HG02610 (cell line): ENCODE results near the gene RBM47.
"Not testable (repeated sequence)": the region's sequence is repeated elsewhere in the genome, so short reads cannot be mapped to it uniquely, and the experiment has no call there.

Source experiments
- ATAC-seq: cut with Tn5 transposase; IDR thresholded peaks from one replicate; pipeline ENCODE4 v1.9.1; 2021; ENCODE audit warnings: mild to moderate bottlenecking, moderate library complexity; ENCODE audit not compliant: unreplicated experiment

Gene RBM47

DNA sequence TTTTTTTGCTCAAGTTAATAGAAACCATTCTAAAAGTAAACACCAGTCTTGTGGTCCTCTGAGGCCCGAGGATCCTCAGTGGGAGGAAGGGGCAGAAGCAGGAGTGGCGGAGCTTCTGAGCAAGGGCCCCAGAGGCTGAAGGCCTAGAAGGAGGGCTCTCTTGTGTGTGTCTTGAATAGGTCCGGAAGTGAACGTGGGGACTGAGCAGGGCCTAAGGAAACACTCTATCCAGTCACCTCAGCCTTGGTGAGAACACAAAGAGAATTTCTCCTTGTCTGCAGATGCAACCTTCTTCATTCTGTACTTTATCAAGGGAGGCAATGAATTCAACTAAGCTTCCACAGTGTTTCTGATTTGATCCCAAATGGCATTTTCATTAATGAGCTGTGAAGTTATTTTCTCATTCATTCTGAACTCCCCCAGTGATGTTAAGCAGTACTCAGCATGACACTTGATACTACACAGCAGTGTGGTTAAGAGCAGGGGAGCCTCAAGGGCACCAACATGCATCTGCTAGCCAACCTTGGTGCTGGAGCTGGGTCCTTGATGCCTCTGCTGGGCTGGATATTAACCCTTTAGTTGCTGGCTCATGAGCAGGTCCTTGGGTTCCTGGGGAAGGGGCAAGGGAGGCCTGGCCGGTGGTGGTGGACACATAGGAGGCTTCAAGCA lies 64.7 kb downstream of the RBM47 start:
- no peak for ATAC-seq

DNA sequence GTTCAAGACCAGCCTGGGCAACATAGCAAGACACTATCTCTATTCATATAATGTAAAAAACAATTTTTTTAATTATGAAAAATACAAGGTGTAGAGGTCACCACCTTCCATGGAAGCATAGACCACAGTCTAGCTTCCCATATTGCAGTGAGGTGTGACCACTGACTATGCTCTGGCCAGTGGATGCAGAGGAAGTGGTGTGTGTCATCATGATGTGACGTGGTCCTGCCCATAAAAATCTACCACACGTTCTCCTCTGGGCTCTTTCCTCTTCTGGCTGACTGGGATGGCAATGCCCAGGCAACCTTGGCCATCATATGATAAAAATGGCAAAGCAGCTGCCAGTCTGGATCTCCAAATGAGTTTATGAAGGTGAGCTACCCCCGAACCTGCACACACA lies 65.7 kb downstream of the RBM47 start:
- ATAC-seq = no peak

DNA sequence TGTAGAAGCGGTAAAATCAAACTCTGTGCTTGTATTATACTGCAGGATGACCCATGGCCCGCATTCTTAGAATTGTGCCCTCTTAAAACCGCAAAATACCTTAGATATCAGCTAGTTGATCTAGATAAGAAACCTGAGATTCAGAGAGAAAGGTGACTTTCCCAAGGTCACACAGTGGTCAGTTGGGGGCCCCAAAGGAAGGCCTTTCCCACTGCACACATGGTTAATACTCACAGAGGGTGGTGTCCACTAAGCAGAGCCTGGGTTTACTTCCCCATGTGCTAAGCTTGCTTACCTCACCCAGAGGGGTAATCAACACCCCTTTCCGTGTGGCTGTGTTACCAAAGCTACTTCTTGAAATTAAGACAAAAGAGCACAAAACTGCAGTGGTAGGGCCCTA lies 66.3 kb downstream of the RBM47 start:
- no peak for ATAC-seq

DNA sequence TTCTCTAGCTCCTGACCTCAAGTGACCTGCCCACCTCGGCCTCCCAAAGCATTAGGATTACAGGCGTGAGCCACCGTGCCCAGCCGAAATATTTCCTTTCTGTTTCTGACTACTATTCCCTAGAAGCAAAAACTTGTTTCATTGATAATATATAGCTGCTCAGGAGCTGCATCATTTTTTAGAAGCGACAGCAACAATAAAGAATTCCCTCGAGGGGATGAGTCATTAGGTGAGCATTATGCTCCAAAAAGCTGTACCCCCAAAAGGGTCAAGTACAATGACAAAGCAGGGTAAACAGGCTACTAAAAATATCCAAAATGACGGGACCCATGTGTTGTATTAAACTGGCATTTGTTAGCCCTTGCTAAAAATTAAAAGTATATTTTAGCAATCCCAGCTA lies 67.0 kb downstream of the RBM47 start:
- no peak for ATAC-seq

DNA sequence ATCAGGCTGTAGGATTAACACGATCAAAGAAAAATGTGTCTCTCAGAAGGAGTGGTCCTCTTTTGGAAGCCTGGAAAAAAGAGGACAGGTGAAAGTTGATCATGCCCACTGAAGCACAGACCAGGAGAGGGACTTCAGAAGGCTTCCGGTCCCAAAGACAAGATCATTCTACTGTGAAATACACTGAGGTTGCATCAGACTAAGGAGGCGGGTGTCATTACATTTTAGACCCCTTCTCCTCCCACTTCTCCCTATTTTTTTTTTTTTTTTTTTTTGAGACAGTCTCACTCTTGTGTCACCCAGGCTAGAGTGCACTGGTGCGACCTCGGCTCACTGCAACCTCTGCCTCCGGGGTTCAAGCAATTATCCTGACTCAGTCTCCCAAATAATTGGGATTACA lies 67.5 kb downstream of the RBM47 start:
- no peak for ATAC-seq

DNA sequence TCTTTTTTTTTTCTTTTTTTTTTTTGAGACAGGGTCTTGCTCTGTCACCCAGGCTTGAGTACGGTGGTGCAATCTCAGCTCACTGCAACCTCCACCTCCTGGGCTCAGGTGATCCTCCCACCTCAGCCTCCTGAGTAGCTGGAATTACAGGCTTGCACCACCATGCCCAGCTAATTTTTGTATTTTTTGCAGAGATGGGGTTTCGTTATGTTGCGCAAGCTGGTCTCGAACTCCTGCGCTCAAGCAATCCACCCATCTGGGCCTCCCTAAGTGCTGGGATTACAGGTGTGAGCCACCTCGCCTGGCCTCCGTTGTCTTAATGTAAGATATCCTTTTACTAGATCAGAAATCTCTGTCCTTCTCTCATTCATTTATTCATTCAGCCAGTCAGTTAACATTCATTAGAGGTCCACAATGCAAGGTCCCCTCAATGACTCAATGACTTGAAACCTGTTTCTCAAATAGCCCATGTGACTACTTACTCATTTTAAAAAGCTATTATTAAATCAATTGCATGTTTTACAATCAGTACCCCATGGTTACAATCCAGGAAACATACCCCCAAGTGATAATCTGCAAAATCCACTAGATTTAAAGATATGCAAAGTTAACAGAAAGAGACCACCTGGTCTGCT lies 68.0 kb downstream of the RBM47 start:
- ATAC-seq = not testable (repeated sequence)

DNA sequence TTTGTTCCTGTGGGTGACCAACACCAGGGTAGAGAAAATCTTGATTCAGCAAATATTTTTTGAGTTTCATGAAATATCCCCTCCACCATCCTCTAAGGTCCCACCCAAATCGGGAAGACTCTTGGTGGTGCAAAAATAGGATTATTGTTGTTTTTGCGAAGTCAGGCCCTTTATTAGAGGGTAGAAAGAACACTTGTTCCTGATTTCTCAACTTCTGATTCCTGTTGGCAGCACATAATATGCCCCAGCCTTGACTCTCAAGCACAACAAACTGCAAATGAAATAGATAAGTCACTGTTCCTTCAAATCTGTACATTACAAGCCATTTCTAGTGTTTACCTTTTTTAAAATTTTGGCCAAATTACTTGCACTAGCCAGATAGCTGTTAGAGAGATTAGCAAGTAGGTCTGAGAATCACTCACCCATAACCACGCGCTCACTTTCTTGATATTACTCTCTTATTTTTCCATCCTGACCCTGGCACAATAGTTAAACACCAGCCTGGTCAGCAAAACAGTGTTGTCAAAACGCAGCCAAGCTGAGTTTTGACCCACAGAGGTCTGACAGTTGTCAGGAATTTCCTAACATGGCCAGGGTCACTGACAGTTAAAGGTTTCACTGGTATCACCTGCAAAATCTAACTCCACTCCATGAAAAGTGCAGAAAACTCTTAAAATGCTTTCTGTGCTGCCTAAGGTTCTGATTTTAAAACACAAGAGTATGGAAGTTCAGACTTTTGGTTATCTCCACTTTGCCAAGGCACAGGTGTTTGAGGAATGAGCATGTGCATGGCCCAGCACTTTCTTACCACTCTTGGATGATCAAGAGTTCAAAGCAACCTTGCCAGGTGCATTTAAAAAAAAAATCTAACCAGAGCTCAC lies 69.8 kb downstream of the RBM47 start:
- ATAC-seq = peak; percentile 75

DNA sequence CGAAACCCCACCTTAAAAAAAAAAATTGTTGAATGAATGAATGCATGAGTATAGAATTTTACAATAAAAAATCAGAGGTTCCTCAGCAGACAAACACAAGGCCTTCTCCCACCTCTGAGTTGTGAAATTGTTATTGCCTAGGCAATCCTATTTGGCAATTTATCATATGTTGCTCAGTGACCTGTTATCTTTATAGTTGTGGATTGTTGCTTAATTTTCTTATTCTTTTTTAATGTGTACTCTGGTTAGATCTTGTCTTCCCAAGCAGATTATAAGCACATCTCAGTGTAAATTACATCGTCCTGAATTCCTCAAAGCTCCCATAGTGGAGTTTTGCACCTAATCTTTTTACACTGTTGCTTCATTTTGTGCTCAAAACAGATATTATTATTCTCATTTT lies 71.9 kb downstream of the RBM47 start:
- no peak for ATAC-seq

DNA sequence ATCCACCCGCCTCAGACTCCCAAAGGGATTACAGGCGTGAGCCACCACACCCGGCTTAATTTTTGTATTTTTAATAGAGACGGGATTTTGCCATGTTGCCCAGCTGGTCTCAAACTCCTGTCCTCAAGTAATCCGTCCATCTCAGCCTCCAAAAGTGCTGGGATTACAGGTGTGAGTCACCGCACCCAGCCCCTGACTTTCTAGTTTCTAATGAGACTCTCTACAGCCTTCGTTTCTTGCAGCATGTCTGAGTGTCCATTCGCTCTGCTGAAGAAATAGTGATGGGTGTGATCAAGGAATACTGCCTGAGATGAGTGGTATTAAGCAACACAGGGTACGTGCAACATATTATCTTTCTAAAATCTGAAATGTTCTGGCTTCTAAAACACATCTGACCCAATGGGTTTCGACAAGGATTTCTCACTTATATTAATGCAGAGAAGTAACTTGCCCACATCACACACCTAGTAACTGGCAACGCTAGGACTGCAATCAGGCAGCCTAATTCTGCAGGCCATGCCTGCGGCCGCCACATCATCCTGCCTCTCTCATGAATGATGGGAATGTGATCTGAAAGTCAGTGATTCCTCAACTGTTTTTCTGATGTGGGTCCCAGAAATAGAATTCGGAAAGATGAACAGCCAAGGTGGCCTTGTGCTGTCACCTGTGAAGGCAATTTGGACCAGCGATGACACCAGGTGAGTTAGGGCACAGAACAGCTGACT lies 74.3 kb downstream of the RBM47 start:
- no peak for ATAC-seq

DNA sequence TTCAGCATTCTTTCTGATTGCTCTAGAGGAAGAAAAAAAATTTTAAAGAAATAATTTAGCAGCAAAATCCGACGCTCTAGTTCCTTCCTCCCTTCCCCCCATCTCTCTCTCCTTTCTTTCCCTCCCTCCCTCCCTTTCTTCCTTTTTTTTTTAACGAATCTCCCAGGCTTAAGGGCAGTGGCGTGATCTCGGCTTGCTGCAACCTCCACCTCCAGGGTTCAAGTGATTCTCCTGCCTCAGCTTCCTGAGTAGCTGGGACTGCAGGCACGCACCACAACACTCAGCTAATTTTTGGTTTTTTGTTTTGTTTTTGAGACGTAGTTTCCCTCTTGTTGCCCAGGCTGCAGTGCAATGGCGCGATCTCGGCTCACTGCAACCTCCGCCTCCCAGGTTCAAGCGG lies 75.0 kb downstream of the RBM47 start:
- not testable (repeated sequence) for ATAC-seq

DNA sequence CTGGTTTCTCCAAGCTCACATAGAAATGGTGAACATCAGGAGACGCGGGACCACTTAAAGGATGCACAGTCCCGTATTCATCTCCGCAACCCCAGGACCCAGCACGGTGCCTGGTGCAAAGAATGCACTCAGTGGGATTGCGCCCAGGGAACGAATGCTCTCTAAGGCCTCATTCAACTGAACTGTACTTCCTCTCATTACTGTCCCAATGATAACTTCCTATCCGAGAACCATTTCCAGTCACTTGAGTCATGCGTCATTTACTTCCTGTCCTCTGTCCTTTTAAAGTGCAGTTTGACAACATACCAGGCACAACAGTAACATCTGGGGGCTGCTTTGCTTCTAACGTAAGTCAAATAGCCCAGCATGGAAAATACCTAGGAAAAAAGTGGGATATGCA lies 75.7 kb downstream of the RBM47 start:
- ATAC-seq = no peak

DNA sequence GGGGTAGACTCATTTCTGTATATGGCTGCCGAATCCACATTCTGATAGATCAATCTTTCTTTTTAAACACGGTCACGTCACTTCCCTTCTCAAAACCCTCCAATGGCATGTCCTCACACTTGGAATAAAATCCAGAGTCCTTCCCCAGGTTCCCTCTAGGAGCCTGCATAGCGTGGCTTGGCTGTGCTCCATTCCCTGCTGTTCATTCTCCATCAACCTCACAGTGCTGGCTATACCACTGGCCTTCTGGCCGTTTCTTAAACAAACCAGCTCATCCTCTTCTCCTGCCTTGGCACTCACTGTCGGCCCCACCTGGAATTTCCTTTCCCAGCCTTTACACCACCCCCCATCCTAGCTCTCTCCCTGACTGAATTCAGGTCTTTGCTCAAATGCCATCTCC lies 77.1 kb downstream of the RBM47 start:
- ATAC-seq = no peak

DNA sequence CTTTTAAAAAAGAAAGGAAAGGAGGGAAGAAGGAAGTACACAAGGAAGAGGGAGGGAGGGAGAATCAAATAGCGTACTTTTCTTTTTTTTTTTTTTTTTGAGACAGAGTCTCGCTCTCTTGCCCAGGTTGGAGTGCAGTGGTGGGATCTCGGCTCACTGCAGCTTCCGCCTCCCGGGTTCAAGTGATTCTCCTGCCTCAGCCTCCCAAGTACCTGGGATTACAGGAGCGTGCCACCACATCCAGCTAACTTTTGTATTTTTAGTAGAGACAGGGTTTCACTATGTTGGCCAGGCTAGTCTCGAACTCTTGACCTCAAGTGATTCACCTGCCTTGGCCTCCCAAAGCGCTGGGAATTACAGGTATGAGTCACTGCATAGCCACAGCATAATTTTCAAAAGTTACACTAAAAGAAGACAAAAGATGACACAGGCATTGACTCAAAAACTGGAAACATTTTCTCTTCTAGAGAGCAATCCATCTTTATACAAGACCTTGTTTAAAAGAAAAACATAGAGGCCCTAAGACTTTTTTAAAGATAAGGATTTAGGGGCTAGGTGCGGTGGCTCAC lies 78.0 kb downstream of the RBM47 start:
- ATAC-seq = not testable (repeated sequence)

DNA sequence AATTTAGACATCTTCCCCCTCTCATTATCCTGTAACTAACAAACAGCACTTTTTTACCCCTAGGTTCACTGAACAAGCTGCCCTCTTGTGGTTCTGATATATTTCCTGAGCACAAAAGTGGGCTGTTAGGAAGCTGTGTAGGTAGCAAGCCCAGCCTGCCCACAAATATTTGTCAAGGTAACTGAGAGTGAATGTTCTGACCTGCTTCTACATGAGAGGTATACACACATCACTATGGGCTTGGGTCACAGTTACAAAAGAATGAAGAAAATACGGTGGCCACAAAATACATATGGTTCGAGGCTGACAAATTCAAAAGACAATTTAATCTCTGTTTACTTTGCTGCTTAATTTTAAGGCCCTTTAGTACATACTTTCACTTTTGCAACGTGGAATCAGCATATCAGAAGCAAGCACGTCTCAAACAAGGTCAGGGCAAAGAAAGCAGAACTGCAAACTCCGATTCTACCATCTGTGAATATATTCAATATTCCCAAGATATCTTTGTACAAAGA lies 78.7 kb downstream of the RBM47 start:
- ATAC-seq = peak; percentile 64

DNA sequence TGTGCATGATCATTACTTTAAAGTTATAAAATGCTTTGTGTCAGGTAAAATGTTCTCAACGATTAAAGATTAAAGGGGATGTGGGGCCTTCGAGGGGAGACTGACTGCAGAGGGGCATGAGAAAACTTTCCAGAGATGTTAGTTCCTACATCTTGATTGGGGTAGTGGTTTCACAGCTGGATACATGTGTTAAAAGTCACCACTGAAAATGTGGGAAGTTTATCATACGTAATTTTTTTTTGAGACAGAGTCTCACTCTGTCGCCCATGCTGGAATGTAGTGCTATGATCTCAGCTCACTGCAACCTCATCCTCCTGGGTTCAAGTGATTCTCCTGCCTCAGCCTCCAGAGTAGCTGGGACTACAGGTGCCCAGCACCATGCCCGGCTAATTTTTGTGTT lies 79.5 kb downstream of the RBM47 start:
- no peak for ATAC-seq

DNA sequence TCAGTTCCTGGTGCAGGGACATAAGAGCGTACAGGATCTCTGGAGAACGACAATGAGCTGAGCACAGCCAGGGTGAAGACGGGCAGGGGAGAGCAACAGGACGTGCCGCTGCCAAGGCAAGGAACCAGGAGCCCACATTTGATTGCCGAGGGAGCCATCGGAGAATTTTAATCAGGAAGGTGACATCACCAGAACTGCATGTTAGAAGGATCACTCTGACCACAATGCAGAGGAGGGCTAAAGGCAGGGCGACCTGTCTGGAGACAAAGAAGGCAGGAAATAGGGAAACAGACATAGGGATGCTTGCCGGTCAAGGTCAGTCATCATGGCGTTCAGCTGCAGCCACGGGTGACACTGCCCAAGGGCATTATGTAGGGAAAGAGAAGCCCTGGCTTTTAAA lies 81.4 kb downstream of the RBM47 start:
- ATAC-seq = no peak

DNA sequence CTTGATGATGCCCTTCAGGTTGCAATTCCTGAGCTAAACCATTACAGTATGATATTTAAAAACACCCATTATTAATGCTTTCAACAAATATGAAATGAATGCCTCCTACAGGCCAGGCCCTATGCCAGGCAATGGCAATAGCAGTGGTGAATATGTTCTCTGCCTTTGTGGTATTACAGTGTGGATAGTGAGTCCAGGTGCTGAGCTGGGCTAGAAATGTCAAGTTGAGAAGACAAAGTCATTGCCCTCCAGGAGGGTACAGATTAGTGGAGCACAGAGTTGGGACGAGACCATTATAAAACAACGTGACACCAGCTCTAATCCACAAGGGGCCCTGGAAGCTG lies 81.9 kb downstream of the RBM47 start:
- ATAC-seq = no peak

DNA sequence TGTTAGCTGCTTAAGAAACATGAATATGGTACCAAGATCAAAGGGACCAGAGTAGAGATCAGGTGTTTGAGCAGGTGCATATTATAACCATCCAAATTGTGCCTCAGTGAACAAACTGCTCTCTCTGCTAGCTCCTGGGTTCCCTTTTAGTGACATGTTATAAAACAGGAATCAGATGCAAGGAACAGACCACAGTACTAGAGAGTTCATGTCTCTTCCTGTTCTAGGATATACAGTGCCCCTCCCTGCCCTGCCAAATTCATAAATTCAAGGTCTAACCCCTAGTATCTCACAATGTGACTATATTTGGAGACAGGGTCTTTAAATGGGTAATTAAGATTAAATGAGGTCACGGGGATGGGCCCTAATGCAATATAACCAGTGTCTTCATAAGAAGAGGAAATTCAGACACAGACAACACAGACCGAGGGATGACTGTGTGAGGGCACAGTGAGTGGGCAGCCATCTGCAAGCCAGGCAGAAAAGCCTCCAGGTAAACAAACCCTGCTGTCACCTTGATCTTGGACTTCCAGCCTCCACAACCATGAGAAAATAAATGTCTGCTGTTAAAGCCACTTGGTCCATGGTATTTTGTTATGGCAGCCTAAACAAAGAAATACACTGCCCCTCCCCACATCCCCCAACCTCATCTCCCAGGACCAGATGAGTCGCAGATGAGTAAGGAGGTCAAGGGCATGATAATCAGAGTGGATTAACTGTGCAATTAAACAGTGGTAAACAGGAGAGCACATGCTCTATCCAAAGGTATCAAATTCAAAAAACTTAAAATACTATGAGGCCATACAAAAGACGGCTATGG lies 82.5 kb downstream of the RBM47 start:
- ATAC-seq = no peak

DNA sequence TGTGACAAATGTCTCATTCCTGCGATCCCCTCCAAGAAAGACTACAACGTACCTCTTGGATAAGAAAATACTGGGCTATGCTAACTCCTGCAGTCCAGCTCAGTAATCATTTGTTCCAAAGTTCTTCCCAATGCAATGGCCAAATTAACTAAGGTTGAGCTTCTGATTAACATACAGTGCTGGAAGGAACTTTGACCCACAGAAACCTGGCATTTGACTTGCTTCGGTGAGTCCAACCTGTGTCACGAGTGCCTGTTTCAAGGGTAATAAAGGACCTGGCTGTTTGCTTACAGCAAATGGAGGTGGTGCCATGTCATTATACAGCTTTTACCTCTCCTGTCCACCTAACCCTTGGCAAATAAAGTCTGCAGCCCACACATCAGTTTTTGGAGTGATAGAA lies 83.2 kb downstream of the RBM47 start:
- no peak for ATAC-seq

DNA sequence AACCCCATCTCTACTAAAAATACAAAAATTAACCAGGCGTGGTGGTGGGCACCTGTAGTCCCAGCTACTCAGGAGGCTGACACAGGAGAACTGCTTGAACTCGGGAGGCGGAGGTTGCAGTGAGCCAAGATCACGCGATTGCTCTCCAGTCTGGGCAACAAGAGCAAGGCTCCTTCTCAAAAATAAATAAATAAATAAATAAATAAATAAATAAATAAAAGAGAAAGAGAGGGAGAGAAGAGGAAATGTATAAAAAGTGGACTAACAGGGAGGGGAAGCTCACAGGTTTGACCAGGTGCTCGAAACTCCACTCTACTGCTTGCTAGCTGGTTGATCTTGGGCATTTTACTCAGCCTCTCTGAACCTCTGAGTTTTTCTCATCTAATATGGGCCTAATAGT lies 84.2 kb downstream of the RBM47 start:
- not testable (repeated sequence) for ATAC-seq
